Measurements from ENCODE around the gene ST6GALNAC6. TPM values are rescaled to one million over a fixed set of nuclear protein-coding genes. Genes with fewer than 3 reads are reported as not detected.

Gene ST6GALNAC6
- total RNA-seq, 1 donor from 2014 or later, result 32.6 TPM

GRCh38 chr9:127930231-127931091 is 31.1 kb upstream of the ST6GALNAC6 start, which contains the start of gene PIP5KL1:
TSS of gene PIP5KL1 (minus strand) at chr9:127930777. CDS start at chr9:127930752, 25 bp downstream.
- peak within 1 kb of the TSS; percentile 88 for H3K27ac Mint-ChIP-seq
- H3K27me3 Mint-ChIP-seq, result peaks cover 38% of the 10 kb centered on the region
- H3K36me3 Mint-ChIP-seq, result peaks cover 3% of the 10 kb centered on the region
- TF ChIP-seq CTCF (conservative IDR thresholded peaks at IDR 0.05), result peak; percentile 44
- peak within 1 kb of the TSS; percentile 80 for H3K4me3 Mint-ChIP-seq
- peak; percentile 90 for DNase-seq (ENCODE audit: extremely low spot score, unreplicated experiment)
- H3K4me1 Mint-ChIP-seq (ENCODE audit: unreplicated experiment), result peaks cover 18% of the 10 kb centered on the region
- H3K9me3 Mint-ChIP-seq, result no peaks in the 10 kb centered on the region

DNA sequence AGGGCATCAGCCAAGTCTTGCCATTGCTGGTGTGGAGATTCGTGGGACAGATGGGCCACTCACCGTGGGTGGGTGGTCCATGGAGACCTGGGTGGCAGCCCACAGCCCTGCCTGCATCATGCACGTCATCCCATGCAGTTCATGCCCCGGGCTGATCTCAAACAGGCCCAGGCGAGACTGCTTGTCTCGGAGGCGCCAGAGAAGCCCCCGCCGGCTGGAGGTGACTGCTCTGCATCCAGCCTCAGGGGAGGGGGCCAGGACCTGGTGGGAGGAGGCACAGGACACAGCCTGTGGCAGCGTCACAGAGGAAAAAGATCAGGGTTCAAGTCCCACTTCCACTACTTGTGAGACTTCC is 30.2 kb upstream of the ST6GALNAC6 start:
- peaks cover 46% of the 10 kb centered on the region for H3K27me3 Mint-ChIP-seq
- peak overlapping the region; percentile 80 for H3K4me3 Mint-ChIP-seq
- peaks cover 3% of the 10 kb centered on the region for H3K36me3 Mint-ChIP-seq
- no peak overlapping the region for H3K27ac Mint-ChIP-seq
- no peak for DNase-seq (ENCODE audit: extremely low spot score, unreplicated experiment)
- peaks cover 18% of the 10 kb centered on the region for H3K4me1 Mint-ChIP-seq (ENCODE audit: unreplicated experiment)
- TF ChIP-seq CTCF (conservative IDR thresholded peaks at IDR 0.05), result no peak
- H3K9me3 Mint-ChIP-seq, result no peaks in the 10 kb centered on the region

GRCh38 chr9:127928676-127929624 is 29.5 kb upstream of the ST6GALNAC6 start:
- Mint-ChIP-seq H3K9me3 (no peaks in the 10 kb centered on the region), H3K4me1 (ENCODE audit: unreplicated experiment) (peaks cover 14% of the 10 kb centered on the region), H3K27me3 (peaks cover 48% of the 10 kb centered on the region), H3K36me3 (peaks cover 3% of the 10 kb centered on the region), H3K27ac (peak overlapping the region; percentile 70), H3K4me3 (peak overlapping the region; percentile 80)
- no peak for DNase-seq (ENCODE audit: extremely low spot score, unreplicated experiment)
- no peak for TF ChIP-seq CTCF (conservative IDR thresholded peaks at IDR 0.05)

DNA sequence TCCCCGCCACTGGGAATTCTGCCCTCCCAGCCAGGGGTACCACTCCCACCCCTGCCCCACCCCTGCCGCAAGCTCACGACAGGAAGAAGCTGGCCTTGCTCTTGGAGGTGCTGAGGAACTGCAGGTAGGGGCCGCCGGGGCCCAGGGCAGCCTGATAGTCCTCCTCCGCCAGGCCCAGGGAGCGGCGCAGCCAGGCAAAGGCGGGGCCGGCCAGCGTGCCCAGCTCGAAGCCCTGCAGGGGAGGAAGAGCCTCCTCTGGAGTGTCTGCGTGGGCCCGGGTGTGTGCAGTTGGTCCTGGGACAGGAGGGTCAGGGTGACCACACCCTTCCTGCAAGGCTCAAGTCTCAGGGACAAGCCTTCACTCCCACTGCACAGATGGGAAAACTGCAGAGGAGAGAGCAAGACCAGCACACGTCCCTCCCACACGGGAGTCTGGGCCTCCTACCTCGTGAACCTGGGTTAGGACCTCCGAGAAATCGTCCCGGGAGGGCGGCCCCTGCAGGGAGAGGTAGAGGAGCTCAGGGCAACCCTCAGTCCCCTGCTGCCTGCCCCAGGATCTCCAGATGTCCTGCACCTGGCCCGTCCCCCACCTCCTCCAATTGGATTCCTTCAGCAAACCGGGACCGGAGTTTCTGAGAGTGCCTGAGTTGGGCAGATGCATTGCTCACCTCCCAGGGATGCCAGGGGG is 28.7 kb upstream of the ST6GALNAC6 start:
- peaks cover 3% of the 10 kb centered on the region for H3K36me3 Mint-ChIP-seq
- H3K27me3 Mint-ChIP-seq, result peaks cover 53% of the 10 kb centered on the region
- H3K27ac Mint-ChIP-seq, result peak overlapping the region; percentile 70
- peaks cover 14% of the 10 kb centered on the region for H3K4me1 Mint-ChIP-seq (ENCODE audit: unreplicated experiment)
- H3K4me3 Mint-ChIP-seq, result peak overlapping the region; percentile 71
- H3K9me3 Mint-ChIP-seq, result no peaks in the 10 kb centered on the region
- TF ChIP-seq CTCF (conservative IDR thresholded peaks at IDR 0.05), result no peak
- no peak for DNase-seq (ENCODE audit: extremely low spot score, unreplicated experiment)

Data from type B pancreatic cell (in vitro differentiated cells).